Thoracic aorta (tissue), 2 donors: ENCODE data around the gene NEFH. TPM values are rescaled to one million over a fixed set of nuclear protein-coding genes. Genes with fewer than 3 reads are reported as not detected.

Experiments used
- ATAC-seq: fragments of 150-250 bp; one replicate; pipeline ENCODE4 v1.8.0; 2017; ENCODE audit warnings: low read depth; ENCODE audit not compliant: insufficient number of reproducible peaks, low FRiP score
- DNase-seq: peaks from one replicate; pipeline ENCODE4 v3.0.0-alpha.2; 2020; ENCODE audit warnings: low spot score
- H3K27ac ChIP-seq, 2 donors: fragments of 200-600 bp; sonication (generic); 1 replicate in 1 of 2; 2 replicates in 1 of 2; pipeline ENCODE4 v1.5.1; 2016; ENCODE audit warnings: mild to moderate bottlenecking in 2 of 2, moderate library complexity in 2 of 2
- H3K27me3 ChIP-seq: fragments of 200-600 bp; sonication (generic); replicated peaks from 2 replicates; pipeline ENCODE4 v1.6.0; 2016; ENCODE audit warnings: mild to moderate bottlenecking; ENCODE audit not compliant: insufficient read depth
- H3K36me3 ChIP-seq: fragments of 200-600 bp; sonication (generic); one replicate; pipeline ENCODE4 v1.5.1; 2016
- H3K4me1 ChIP-seq, 2 donors: fragments of 200-600 bp; sonication (generic); 1 replicate in 1 of 2; 2 replicates in 1 of 2; pipeline versions ENCODE4 v1.5.1 to v1.6.0; 2016; ENCODE audit warnings: low read depth in 2 of 2, mild to moderate bottlenecking in 1 of 2; ENCODE audit not compliant: control insufficient read depth in 1 of 2
- H3K4me3 ChIP-seq: fragments of 200-600 bp; sonication (generic); 2 replicates; pipeline ENCODE4 v1.5.1; 2016; ENCODE audit warnings: mild to moderate bottlenecking
- H3K9me3 ChIP-seq: fragments of 200-600 bp; sonication (generic); 2 replicates; pipeline ENCODE4 v1.5.1; 2016
- total RNA-seq, 2 donors: library from RNA; depleted of rRNA; stranded (reverse); fragments of >200 nt; gene quantifications; one replicate each; pipeline versions ENCODE4 v1.1.0 to v1.2.3, GENCODE V29; 2016
- TF ChIP-seq, protein P1 (sequence below): fragments of 200-600 bp; sonication (generic); IDR thresholded peaks from one replicate; pipeline ENCODE4 v1.5.1; 2019; ENCODE audit warnings: antibody characterized with exemption

Gene NEFH
- total RNA-seq, 2 donors from 2014 or later, result 0.14 to 0.85 TPM

DNA sequence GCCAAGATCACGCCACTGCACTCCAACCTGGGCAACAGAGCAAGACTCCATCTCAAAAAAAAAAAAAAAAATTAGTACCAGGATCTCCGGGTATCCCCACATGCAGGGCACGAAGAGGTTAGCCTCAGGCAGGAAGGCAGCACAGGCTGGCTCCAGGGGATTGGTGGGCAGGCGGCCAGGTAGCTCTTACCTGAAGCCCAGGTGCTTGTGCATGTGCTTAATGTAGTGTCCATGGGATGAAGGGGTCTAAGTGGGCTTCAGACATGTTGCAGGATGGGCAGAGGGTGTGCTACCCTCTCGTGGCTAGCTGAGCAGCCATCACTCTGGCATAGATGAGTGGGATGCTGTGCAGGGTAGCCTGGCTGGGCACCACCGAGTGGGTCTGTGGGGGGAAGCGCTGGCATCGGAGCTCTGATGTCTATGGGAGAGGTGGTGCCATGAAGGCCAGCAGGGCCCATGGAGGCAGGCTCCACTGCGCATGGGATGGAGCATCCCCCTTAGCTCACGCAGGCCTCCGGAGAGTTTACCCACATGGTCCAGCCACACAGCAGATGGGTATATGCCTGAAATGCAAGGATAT lies 30.6 kb upstream of the NEFH start:
- no peaks in the 10 kb centered on the region for H3K36me3 ChIP-seq
- no peaks in the 10 kb centered on the region for H3K9me3 ChIP-seq
- no peak overlapping the region for H3K27ac ChIP-seq
- no peak overlapping the region for H3K4me3 ChIP-seq
- DNase-seq (no peak), ATAC-seq (no peak)
- no peaks in the 10 kb centered on the region for H3K27me3 ChIP-seq
- TF ChIP-seq, protein P1, sequence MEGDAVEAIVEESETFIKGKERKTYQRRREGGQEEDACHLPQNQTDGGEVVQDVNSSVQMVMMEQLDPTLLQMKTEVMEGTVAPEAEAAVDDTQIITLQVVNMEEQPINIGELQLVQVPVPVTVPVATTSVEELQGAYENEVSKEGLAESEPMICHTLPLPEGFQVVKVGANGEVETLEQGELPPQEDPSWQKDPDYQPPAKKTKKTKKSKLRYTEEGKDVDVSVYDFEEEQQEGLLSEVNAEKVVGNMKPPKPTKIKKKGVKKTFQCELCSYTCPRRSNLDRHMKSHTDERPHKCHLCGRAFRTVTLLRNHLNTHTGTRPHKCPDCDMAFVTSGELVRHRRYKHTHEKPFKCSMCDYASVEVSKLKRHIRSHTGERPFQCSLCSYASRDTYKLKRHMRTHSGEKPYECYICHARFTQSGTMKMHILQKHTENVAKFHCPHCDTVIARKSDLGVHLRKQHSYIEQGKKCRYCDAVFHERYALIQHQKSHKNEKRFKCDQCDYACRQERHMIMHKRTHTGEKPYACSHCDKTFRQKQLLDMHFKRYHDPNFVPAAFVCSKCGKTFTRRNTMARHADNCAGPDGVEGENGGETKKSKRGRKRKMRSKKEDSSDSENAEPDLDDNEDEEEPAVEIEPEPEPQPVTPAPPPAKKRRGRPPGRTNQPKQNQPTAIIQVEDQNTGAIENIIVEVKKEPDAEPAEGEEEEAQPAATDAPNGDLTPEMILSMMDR, result no peak
- no peaks in the 10 kb centered on the region for H3K4me1 ChIP-seq

DNA sequence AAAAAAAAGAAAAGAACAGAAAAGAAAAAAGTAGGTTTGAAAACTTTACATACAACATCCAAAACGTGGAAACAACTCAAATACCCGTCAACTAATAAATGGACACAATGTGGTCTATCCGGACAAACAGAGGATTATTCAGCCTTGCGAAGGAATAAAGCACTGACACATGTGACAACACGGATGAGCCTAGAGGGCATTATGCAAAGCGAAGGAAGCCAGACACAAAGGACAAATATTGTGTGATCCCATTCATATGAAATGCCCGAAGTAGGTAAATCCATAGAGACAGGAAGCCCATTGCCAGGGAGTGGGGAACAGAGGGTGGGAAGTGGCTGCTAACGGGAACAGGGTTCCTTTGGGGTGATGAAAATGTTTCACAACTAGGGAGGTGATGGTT lies 29.8 kb upstream of the NEFH start:
- no peak overlapping the region for H3K4me3 ChIP-seq
- H3K36me3 ChIP-seq, result no peaks in the 10 kb centered on the region
- no peaks in the 10 kb centered on the region for H3K4me1 ChIP-seq
- ATAC-seq, result no peak
- TF ChIP-seq, protein P1, result no peak
- DNase-seq, result no peak
- no peaks in the 10 kb centered on the region for H3K9me3 ChIP-seq
- H3K27me3 ChIP-seq, result no peaks in the 10 kb centered on the region
- no peak overlapping the region for H3K27ac ChIP-seq

DNA sequence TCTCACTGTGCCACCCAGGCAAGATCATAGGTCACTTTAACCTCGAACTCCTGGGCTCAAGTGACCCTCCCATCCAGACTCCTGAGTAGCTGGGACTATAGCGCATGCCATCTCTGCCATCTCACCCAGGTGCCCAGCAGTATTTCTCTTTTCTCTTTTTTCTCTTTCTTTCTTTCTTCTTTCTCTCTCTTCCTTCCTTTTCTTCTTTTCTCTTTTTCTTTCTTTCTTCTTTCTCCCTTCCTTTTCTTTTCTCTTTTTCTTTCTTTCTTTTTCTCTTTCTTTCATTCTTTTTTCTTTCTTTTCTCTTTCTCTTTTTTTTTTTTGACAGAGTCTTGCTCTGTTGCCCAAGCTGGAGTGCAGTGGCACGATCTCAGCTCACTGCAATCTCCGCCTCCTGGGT lies 28.2 kb upstream of the NEFH start:
- Histone ChIP-seq H3K27ac (no peak overlapping the region), H3K27me3 (no peaks in the 10 kb centered on the region), H3K9me3 (no peaks in the 10 kb centered on the region), H3K4me3 (no peak overlapping the region), H3K36me3 (no peaks in the 10 kb centered on the region), H3K4me1 (no peaks in the 10 kb centered on the region)
- DNase-seq (no peak), ATAC-seq (no peak)
- TF ChIP-seq, protein P1, result no peak

DNA sequence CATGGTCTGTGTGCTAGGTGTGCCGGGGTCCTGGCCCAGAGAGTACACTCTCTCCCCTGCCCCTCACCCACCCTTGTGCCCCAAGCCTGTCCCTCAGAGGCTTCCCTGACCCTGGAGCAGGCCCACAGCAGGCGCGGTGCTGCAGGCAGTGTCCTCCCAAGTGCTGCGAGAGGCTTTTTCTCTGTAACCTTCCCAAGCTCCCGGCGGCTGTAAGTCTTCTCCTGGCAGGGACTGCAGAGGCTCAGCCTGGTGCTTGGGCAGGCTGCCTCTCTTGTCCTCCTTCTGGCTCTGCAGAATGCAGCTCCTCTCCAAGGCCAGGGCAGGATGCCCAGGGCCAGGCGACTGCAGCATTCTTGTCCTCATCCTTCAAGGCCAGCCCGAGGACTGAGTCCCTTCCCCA lies 25.7 kb upstream of the NEFH start:
- DNase-seq (no peak), ATAC-seq (no peak)

DNA sequence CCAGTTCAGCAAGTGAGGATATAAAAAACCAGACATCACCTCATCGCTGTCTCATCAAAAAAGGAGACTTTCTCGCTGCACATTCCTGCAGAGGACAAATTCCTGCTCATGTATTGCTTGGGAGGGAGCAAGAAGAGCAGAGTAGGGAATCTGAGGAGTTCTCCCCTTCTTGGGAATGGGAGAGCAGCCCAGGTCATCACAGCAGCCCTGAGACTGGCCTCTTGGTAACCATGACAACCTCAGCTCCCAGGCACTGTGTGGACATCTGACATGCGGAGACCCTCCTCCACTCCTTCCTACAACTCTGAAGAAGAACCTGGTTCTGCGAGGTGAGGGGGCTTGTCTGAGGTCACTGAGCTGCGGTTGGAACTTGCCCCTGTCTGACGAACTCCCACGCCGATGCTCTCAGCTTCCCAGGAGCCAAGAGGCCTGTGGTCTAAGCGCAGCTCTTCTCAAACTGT lies 23.8 kb upstream of the NEFH start:
- Histone ChIP-seq H3K9me3 (no peaks in the 10 kb centered on the region), H3K27ac (no peak overlapping the region), H3K4me1 (no peaks in the 10 kb centered on the region), H3K36me3 (no peaks in the 10 kb centered on the region), H3K27me3 (no peaks in the 10 kb centered on the region), H3K4me3 (no peak overlapping the region)
- TF ChIP-seq, protein P1, result no peak
- ATAC-seq, result no peak
- no peak for DNase-seq

More for the DNA sequence above, 25.7 kb upstream of the NEFH start:
- Histone ChIP-seq H3K27me3 (no peaks in the 10 kb centered on the region), H3K27ac (no peak overlapping the region), H3K4me3 (no peak overlapping the region), H3K36me3 (no peaks in the 10 kb centered on the region), H3K9me3 (no peaks in the 10 kb centered on the region), H3K4me1 (no peaks in the 10 kb centered on the region)
- TF ChIP-seq, protein P1, result no peak
